ENCODE measurements around the gene RNF112.
"Not testable (repeated sequence)": the region's sequence is repeated elsewhere in the genome, so short reads cannot be mapped to it uniquely, and the experiment has no call there.

The RNF112 gene

GRCh38 chr17:19414396-19415280, 3.6 kb downstream of the RNF112 start:
- DNase-seq, result no peak

DNA sequence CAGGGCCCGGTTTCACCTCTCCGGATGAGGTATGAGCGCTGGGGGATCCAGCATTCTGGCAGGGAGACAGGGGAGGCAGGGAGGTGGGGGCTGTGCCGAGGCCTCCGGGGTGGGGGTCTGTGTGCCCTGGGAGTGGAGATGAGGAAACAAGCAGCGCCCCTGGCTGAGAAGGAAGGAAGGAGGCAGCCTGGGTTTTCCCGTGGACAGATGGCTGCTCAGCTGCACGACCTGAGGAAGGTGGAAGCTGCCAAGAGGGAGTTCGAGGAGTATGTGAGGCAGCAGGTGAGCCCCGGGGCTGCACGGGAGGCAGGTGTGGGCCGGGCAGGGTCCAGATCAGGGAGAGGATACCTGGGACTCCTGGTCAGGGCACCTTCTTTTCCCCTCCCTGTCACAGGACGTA, 4.3 kb downstream of the RNF112 start:
- DNase-seq, result no peak

DNA sequence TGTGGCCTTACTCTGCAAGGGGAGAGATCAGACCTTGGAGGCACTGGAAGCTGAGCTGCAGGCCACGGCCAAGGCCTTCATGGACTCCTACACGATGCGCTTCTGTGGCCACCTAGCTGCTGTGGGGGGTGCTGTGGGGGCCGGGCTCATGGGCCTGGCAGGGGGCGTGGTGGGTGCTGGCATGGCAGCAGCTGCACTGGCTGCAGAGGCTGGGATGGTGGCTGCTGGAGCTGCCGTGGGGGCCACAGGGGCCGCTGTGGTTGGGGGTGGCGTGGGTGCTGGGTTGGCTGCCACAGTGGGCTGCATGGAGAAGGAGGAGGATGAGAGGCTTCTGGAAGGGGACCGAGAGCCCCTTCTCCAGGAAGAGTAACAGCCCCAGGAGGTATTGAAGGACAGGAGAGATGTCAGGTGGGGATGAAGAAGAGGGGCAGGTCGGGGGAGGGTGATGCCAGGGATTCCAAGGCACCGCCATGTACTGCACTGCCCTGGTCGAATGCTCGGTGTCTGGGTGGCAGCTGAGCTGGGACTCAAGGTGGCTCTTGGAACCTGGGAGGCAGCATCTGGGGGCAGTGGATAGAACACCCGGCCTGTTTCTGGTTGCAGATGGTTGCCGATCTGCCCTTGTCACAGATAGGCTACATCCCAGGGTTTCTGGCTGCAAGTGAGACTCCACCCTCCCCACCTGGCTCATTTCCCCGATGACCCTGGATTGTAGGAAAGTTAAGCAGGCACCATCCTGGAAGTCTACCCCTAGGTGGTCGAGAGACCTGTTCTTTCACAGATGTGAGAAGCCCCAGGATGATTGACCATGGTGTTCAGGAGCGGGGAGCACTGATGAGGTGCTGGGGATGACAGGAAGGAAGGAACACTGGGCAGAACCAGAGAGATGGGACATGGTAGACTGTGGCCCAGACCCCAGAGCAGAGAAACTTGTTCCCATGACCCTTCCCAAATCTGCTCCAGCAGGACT, 5.1 kb downstream of the RNF112 start:
- DNase-seq, result no peak

GRCh38 chr17:19417611-19418010, 6.6 kb downstream of the RNF112 start:
- no peak for DNase-seq

DNA sequence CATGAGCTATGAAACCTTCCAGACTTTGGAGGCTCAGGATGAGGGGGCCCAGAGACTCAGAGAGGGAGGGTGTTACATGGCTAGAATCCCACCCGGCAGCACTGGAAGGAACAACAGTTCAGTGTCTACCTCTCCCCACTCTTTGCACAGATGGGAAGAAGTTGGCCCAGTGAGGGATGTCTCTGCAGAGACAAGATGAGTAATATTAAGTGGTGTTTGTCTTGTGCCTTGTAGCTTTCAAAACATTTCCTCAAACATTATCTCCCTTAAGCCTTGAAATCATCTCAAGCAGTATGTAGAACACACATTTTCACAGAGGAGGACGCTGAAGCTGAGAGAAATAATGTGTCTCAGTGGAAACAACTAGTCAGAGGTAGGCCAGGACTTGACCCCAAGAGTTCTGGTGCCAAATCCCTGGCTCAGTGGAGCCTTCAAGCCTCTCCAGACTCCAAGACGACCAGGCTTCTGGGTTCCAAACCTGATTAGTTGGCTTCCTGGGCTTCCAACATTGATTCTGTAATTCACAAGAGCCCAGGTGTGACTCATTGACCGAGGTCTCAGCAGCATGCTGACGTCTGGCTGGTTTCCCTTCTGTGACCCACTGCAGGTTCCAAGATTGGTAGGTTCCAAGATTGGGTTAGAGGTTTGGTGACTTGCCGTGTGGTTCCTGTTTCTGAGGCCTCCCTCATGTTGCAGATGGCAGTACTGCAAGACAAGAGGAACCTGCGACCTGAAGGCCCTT, 7.4 kb downstream of the RNF112 start:
- peak; percentile 56 for DNase-seq

- no peak for DNase-seq
Observed at GRCh38 chr17:19421219-19421618, 10.2 kb downstream of the RNF112 start.

DNA sequence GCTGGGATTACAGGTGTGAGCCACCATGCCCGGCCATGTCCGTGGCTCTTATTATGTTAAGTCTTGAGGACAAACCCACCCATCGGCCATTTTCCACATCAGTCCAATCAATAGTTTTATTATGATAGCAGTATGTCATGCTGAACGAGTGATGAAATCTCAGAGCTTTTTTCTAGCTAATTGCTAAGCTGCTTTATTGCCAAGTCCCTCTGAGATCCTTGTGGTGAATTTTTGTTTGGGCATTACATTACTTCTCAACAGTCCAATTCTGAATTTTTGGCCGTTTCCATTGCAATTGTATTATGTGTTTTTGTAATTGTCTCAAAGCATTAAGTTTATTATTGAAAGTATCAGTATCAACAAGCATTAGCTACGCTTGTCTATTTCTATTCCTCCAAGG, 10.9 kb downstream of the RNF112 start:
- no peak for DNase-seq

GRCh38 chr17:19424934-19425868, 14.2 kb downstream of the RNF112 start:
- DNase-seq, result no peak

DNA sequence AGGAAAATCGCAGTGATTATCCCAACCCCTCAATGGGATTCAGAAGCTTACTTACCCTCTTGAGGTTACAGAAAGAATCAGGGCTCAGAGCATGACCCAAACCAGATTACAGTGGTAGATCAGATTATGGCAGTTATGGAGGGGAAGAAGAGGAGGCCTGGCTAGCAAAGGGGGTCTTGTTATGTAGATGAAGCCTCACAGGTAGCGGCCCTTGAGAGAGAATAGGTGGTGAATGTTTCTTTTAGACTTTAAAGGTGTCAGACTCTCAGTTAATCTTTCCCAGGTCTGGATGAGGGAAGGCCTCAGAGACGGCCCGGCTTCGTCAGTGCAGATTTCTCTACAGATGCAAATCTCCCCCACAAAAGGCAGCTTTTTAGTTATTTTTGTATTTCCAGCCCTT, 15.6 kb downstream of the RNF112 start:
- DNase-seq, result no peak

DNA sequence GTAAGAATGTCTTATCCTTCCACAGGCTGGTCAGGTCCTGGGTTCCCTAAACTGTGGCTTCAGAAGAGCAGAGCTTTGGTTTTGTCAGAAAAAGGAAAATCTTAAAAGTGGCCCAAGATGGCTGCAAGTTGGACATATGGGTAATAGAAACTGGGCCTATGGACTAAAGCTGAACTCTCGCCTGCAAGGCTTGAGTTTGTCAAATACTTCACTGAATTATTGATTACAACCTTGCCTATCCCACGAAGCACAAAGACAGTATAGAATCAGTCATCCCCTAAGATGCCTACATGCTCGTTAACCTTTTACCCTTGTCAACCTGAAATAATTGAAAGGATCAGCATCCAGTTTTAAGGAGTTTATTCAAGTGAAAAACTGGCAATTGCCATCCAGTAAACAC, 20.7 kb downstream of the RNF112 start:
- DNase-seq, result no peak

GRCh38 chr17:19433255-19433654, 22.2 kb downstream of the RNF112 start:
- DNase-seq, result no peak

GRCh38 chr17:19433727-19434340, 22.8 kb downstream of the RNF112 start:
- no peak for DNase-seq

DNA sequence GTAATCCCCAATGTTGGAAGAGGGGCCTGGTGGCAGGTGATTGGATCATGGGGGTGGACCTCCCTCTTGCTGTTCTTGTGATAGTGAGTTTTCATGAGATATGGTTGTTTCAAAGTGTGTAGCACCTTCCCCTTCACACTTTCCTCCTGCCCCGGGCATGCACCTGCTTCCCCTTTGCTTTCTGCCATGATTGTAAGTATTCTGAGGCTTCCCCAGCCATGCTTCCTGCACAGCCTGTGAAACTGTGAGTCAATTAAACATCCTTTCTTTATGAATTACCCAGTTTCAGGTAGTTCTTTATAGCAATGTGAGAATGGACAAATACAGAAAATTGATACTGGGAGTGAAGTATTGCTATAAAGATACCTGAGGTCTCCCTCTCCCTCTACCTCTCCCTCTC, 29.4 kb downstream of the RNF112 start:
- DNase-seq, result no peak

GRCh38 chr17:19441288-19441687, 30.3 kb downstream of the RNF112 start:
- not testable (repeated sequence) for DNase-seq

GRCh38 chr17:19442731-19443130, 31.7 kb downstream of the RNF112 start:
- DNase-seq, result no peak

GRCh38 chr17:19443148-19443547, 32.1 kb downstream of the RNF112 start:
- DNase-seq, result no peak

- no peak for DNase-seq
Observed at GRCh38 chr17:19445105-19445504, 34.1 kb downstream of the RNF112 start.

DNA sequence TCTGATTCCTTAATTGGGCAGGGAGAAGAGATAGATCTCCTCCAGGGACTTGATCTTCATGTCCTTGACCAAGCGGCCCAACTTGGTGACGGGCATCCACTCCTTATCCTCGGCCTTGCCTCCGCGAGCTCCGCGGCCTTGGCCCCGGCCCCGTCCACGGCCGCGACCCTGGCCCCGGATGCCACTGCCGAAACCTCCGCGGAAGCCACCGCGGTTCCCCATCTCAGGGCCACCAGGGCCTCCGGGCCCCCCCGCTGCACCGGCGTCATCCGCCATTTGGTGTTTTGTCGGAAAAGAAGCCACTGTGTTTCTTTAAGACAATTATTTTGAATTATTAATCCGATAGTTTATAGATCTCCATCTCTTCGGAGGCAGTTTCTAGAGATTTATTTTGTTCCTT, 35.5 kb downstream of the RNF112 start:
- DNase-seq, result not testable (repeated sequence)

- peak; percentile 78 for DNase-seq
Observed at GRCh38 chr17:19447085-19447583, 36.1 kb downstream of the RNF112 start.

DNA sequence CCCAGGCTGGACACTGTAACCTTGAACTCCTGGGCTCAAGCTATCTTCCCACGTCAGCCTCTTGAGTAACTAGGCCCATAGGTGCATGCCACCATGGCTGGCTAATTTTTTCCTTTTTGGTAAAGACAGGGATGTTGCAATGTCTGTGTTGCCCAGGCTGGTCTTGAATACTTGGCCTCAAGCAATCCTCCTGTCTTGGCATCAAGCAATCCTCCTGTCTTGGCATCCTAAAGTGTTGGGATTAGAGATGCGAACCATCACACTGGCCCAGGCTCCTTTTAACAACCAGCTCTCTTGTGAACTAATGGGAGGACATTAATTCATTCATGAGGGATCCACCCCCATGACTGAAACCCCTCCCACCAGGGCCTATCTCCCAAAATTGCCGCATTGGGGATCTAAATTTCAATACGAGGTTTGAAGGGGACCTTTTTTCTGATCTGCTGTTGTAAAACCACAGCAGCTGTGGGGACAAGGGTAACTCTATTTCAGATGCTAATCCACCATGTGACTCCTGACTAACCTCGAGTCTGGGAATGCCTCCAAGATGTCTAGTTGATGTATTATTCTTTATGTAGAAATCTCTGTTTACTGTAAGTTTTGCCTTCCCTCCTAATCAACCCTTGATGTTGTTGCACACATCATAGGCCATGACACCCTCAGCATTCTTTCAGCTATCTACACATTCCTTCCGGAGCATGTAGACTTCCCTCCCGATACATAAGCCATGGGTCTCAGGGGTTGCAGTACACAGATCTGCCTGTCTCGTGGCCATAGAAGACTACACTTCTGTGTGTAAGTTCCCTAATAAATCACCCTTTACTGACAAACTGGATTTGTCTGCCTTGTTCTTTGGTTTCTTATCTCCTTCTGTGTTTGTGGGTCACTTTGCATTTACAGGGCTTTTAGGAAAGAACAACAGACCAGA, 37.6 kb downstream of the RNF112 start:
- peak; percentile 98 for DNase-seq

Data from fibroblast of upper back skin (primary cell).